HFF-Myc (cell line): ENCODE results near the gene CHIT1.

Experiments
- DNase-seq: peaks from one replicate; pipeline ENCODE4 v3.0.0-alpha.2; 2011; ENCODE audit warnings: low read depth; ENCODE audit errors: extremely low read depth
- H3K4me3 ChIP-seq: replicated peaks from 2 replicates; pipeline ENCODE4 v1.5.1; 2011; ENCODE audit warnings: low read depth, mild to moderate bottlenecking, control low read depth, low read length
- TF ChIP-seq, protein P1 (sequence below): IDR thresholded peaks from 2 replicates; pipeline ENCODE4 v1.5.1; 2012; ENCODE audit warnings: mild to moderate bottlenecking, low read depth, low read length, control low read depth; ENCODE audit errors: missing control alignments

CHIT1 gene

DNA sequence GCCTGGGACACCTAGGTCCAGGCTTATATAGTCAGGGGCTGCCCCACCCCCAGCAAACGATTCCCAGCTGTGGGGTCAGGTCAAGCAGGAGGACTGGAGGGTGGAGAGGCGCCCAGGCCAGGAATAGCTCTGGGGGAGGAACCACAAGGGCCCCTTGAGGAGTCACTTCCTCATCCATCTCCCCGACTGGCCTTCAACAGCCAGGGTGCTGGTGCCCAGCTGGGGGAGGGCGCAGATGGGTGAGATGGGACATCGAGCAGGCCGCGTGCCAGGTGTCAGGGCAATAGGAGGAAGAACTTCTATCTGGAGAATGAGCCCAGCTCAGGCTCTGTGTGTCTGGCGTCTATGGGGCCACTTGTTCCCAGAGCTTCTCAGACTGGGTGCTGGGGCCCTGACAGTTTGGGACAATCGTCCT, 53.6 kb downstream of the CHIT1 start:
- TF ChIP-seq, protein P1, sequence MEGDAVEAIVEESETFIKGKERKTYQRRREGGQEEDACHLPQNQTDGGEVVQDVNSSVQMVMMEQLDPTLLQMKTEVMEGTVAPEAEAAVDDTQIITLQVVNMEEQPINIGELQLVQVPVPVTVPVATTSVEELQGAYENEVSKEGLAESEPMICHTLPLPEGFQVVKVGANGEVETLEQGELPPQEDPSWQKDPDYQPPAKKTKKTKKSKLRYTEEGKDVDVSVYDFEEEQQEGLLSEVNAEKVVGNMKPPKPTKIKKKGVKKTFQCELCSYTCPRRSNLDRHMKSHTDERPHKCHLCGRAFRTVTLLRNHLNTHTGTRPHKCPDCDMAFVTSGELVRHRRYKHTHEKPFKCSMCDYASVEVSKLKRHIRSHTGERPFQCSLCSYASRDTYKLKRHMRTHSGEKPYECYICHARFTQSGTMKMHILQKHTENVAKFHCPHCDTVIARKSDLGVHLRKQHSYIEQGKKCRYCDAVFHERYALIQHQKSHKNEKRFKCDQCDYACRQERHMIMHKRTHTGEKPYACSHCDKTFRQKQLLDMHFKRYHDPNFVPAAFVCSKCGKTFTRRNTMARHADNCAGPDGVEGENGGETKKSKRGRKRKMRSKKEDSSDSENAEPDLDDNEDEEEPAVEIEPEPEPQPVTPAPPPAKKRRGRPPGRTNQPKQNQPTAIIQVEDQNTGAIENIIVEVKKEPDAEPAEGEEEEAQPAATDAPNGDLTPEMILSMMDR, result no peak
- H3K4me3 ChIP-seq, result no peak overlapping the region
- no peak for DNase-seq

DNA sequence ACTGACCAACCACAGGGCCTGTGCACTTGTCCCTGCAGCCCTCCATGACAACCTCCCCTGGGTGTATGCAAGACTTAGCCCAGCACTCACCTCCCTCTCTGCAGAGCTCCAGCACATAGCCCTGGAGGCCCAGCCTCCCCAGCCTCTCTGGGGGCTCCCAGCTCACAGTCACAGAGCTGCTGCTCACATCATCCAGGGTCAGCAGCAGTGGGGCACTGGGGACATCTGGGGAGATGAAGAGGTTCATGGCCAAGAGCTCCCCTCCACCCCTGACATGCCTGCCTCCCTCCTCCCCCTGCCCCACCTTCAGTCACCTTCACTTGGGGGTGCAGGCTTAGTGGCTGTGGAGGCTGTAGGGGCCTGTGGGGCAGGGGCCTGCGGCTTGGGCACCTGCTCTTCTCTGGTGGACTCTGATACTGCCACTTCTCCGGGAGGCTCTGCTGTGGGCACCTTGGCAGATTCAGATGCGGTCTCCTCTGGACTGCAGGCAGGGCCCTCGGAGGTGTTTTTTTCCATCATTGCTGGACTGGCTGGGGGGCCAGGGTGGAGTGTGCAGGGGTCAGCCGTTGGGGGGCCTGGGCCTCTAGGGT, 54.1 kb downstream of the CHIT1 start, which contains the start of gene MYBPH:
MYBPH (minus strand) TSS at position 590 of the 590 bp plus-strand sequence; CDS start at position 519, 71 bp downstream.
- DNase-seq, result no peak
- H3K4me3 ChIP-seq, result no peak within 1 kb of the TSS
- TF ChIP-seq, protein P1, result no peak

DNA sequence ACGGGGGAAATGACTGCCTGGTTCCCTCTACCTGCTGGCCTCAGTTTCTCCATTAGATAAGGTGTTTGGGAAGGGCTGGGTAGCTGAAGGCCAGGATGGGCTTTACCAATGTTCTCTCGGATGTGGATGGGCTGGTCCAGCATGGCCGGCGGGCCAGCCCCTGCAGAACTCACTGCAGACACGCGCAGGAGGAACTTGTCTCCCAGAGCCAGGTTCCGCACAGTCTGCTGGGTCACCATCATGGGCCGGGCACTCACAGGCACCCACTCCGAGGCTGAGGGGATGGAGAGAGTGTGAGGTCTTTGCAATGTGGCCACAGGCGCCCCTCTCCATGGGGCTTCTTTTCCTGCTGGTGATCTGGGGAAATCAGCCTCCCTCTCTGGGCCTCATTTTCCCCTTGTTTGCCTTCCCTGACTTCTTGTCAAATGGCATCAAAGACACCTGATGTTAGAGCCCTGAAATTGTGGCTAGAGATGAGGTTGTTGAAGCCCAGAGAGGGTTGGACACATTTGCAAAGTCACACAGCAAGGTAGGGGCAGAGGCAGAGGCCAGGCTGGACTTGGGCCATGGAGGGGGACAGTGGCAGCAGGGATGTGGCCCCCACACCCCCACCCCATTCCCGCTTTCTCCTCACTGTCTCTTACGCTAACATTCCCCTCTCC, 55.0 kb downstream of the CHIT1 start:
- TF ChIP-seq, protein P1, result no peak
- no peak for DNase-seq
- H3K4me3 ChIP-seq, result no peak overlapping the region

DNA sequence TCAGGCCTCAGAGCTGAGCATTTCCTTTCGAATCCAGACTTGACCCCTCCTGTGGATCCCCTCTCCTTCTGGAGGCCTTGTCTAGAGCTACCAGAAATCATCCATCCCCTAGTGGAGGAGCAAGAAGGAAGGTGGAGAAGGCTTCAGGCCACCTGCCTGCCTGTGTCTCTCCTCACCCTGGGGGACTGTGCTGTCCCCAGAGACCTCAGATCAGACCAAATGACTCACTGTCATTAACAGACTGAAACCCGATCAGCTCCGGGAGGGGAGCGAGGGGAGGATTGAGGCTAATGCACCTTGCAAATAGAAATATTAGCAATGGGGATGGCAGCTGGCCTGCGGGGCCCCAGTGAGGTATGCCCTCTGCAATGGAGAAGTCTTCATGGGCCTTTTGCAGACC, 55.9 kb downstream of the CHIT1 start:
- H3K4me3 ChIP-seq, result no peak overlapping the region
- TF ChIP-seq, protein P1, result no peak
- DNase-seq, result no peak

DNA sequence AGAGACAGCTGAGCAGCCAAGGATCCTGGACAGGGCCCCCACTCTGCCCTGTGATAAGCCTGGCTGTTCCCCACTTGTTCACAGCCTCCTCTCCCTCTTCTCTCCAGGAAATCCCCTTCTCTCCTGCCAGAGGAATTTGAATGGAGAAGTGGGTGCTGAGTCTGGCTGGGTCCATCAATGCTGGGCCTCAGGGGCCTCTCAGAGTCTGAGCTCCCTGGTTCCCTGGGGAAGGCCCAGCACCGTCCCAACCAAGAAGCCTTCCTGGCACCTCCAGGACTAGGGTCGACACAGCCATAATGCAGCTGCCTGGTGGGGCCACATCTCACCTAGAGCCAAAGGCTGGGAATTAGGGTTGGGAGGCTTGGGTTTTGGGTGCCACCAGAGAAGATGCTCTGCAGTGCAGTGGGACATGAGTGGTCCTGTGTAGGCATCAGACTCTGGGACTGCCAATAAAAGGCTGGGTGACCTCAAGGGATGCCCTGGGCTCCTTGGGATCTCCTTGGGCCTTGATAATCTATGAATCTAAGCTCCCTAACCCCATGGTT, 56.4 kb downstream of the CHIT1 start:
- TF ChIP-seq, protein P1, result no peak
- no peak overlapping the region for H3K4me3 ChIP-seq
- DNase-seq, result no peak

DNA sequence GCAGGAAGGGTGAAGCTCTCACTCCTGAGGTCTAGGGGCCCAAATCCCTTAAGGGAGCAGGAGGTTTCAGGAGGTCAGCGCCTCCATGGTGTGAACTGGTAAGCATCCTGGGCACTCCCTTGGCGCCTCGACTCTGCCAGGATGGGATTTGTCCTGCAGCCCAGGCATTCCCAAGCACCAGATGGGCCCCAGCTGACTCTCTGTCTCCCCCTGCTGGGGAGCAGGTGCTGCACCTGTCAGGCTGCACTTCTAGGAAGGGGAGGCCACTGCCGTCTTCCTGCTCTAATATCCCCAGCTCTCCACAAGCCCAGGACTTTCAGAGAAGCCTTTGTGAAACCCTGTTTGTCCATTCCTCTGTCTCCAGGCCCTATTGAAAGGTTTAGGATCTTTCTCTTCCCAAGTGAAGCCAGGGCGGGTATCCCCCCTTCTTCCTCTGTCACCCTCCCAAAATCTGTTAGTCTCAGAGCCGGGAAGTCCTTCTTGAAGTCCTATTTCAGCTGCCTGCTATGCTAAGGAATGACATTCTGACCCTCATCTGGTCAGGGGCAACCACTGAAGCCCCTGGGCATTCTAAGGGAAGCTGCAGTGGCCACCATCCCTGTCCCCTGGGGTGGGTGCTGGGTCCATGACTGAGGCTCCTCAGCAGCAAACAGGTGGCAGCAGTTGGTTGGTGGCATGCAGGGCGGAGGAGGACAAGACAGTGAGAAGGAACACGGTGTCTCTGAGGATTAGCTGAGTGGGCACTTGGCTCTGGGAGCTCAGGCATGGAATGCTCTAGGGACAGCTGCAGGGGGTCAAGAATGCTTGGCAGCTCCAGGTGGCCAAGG, 57.1 kb downstream of the CHIT1 start:
- no peak overlapping the region for H3K4me3 ChIP-seq
- TF ChIP-seq, protein P1, result peak; percentile 82
- DNase-seq, result no peak
